Upper lobe of left lung (tissue), 6 donors: ENCODE results near the gene C10orf143. TPM values are rescaled to one million over a fixed set of nuclear protein-coding genes. Genes with fewer than 3 reads are reported as not detected.

ENCODE experiments used
- ATAC-seq, 2 donors: fragments of 200-7000 bp; cut with Tn5 transposase; one replicate each; pipeline ENCODE4 v1.9.1; 2022; ENCODE audit warnings: mild to moderate bottlenecking in 2 of 2, moderate library complexity in 2 of 2; ENCODE audit not compliant: low FRiP score in 2 of 2
- DNase-seq, 2 donors: peaks; one replicate each; pipeline ENCODE4 v3.0.0-alpha.2; 2019 to 2020
- H3K27ac ChIP-seq, 4 donors: fragments of 200-600 bp; sonication (generic); one replicate each; pipeline ENCODE4 v1.5.1; 2016 to 2019
- H3K27me3 ChIP-seq, 4 donors: fragments of 200-600 bp; sonication (generic); one replicate each; pipeline ENCODE4 v1.5.1; 2017 to 2019
- H3K36me3 ChIP-seq, 4 donors: fragments of 200-600 bp; sonication (generic); one replicate each; pipeline ENCODE4 v1.5.1; 2016 to 2019
- H3K4me1 ChIP-seq, 4 donors: fragments of 200-600 bp; sonication (generic); one replicate each; pipeline ENCODE4 v1.5.1; 2018 to 2019
- H3K4me3 ChIP-seq, 4 donors: fragments of 200-600 bp; sonication (generic); one replicate each; pipeline ENCODE4 v1.5.1; 2017 to 2019; ENCODE audit warnings: mild to moderate bottlenecking in 2 of 4, moderate library complexity in 1 of 4
- H3K9me3 ChIP-seq, 4 donors: fragments of 200-600 bp; sonication (generic); one replicate each; pipeline ENCODE4 v1.5.1; 2018 to 2019
- EP300 ChIP-seq, 4 donors: sonication (generic); formaldehyde crosslinking; IDR thresholded peaks; one replicate each; pipeline ENCODE4 v1.5.1; 2017; ENCODE audit warnings: antibody characterized with exemption in 4 of 4, control low read depth in 2 of 4
- POLR2A ChIP-seq, 4 donors: fragments of 450-650 bp; IDR thresholded peaks; one replicate each; pipeline ENCODE4 v1.5.1; 2016 to 2017; ENCODE audit warnings: antibody characterized with exemption in 4 of 4, mild to moderate bottlenecking in 2 of 4
- POLR2AphosphoS5 ChIP-seq, 2 donors: sonication (generic); formaldehyde crosslinking; IDR thresholded peaks; one replicate each; pipeline ENCODE4 v1.5.1; 2017; ENCODE audit warnings: antibody characterized with exemption in 2 of 2
- WGBS, 2 donors: methylation state at CpG; one replicate each; pipeline ENCODE4 v1.1.5; 2017 to 2018; 5-methylcytosine and 5-hydroxymethylcytosine counted together
- total RNA-seq, 6 donors: library from RNA; depleted of rRNA in 4 of 6; stranded (reverse); fragments of >200 nt in 4 of 6; gene quantifications; one replicate each; pipeline versions ENCODE4 v1.1.0 to v1.2.1, GENCODE V29; 2016 to 2021
- TF ChIP-seq, protein P1 (sequence below), 6 experiments: fragments of 450-650 bp in 4 of 6; fragments of 200-600 bp in 2 of 6; sonication (generic) in 2 of 6; IDR thresholded peaks; one replicate each; pipeline ENCODE4 v1.5.1; 2016 to 2019; ENCODE audit warnings: antibody characterized with exemption in 6 of 6
- donor health status: DM: no; HTN: no; CAD: no; lungs with moderate emphysema.
- donor health status: DM: no; HTN: yes; CAD: no; lungs with severe emphysema.

C10orf143 gene
- total RNA-seq, 6 donors from 2014 or later, result 0.55 to 6.0 (median 4.4) TPM; not detected in 1

DNA sequence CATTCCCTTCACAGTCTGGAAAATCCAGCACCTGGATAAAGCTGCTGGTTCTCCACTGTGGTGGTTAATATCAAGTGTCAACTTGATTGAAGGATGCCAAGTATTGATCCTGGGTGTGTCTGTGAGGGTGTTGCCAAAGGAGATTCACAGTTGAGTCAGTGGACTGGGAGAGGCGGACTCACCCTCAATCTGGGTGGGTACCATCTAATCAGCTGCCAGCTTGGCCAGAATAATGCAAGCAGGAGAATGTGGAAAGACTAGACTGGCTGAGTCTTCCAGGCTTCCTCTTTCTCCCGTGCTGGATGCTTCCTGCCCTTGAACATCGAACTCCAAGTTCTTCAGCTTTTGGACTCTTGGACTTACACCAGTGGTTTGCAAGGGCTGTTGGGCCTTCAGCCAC is 48.4 kb downstream of the C10orf143 start:
- no peaks in the 10 kb centered on the region for H3K9me3 ChIP-seq
- H3K4me3 ChIP-seq, result no peak overlapping the region
- no peak for ATAC-seq
- DNase-seq, result no peak
- peaks cover 0 to 6% (median 0%) of the 10 kb centered on the region in 4 donors for H3K36me3 ChIP-seq
- TF ChIP-seq, protein P1, sequence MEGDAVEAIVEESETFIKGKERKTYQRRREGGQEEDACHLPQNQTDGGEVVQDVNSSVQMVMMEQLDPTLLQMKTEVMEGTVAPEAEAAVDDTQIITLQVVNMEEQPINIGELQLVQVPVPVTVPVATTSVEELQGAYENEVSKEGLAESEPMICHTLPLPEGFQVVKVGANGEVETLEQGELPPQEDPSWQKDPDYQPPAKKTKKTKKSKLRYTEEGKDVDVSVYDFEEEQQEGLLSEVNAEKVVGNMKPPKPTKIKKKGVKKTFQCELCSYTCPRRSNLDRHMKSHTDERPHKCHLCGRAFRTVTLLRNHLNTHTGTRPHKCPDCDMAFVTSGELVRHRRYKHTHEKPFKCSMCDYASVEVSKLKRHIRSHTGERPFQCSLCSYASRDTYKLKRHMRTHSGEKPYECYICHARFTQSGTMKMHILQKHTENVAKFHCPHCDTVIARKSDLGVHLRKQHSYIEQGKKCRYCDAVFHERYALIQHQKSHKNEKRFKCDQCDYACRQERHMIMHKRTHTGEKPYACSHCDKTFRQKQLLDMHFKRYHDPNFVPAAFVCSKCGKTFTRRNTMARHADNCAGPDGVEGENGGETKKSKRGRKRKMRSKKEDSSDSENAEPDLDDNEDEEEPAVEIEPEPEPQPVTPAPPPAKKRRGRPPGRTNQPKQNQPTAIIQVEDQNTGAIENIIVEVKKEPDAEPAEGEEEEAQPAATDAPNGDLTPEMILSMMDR (IDR thresholded peaks at IDR 0.05), result no peak
- TF ChIP-seq EP300 (IDR thresholded peaks at IDR 0.05) (no peak), POLR2A (IDR thresholded peaks at IDR 0.05) (no peak), POLR2AphosphoS5 (IDR thresholded peaks at IDR 0.05) (no peak)
- no peaks in the 10 kb centered on the region for H3K4me1 ChIP-seq
- H3K27ac ChIP-seq, result no peak overlapping the region
- 73 to 77% methylated on average over 3 of the region's 3 CpGs for WGBS, 2 donors
- H3K27me3 ChIP-seq, result no peaks in the 10 kb centered on the region

DNA sequence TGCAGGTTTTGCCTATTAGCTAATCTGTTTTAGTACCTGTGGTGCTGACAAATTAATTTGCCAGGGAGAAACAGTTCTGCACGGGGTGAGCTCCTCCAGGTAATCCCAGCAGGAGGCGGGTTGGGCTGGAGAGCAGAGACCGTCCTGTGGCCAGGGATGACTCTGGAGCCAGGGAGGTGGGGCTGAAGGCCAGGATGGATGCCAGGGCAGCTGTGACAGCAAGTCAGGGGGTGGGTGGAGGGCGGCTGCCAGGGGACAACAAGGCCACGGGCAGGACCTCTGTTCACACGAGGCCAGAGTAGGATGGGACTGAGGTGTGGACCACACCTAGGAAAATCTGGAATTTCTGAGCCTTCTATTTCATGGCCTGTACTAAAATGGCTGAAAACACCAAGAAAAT is 48.9 kb downstream of the C10orf143 start:
- no peak for DNase-seq
- no peak overlapping the region for H3K4me3 ChIP-seq
- no peak for ATAC-seq
- H3K36me3 ChIP-seq, result peaks cover 0 to 6% (median 0%) of the 10 kb centered on the region in 4 donors
- no peak overlapping the region for H3K27ac ChIP-seq
- H3K9me3 ChIP-seq, result no peaks in the 10 kb centered on the region
- no peaks in the 10 kb centered on the region for H3K27me3 ChIP-seq
- 86 to 93% methylated on average over 6 of the region's 6 CpGs for WGBS, 2 donors
- H3K4me1 ChIP-seq, result no peaks in the 10 kb centered on the region
- TF ChIP-seq POLR2AphosphoS5 (IDR thresholded peaks at IDR 0.05) (no peak), EP300 (IDR thresholded peaks at IDR 0.05) (no peak), POLR2A (IDR thresholded peaks at IDR 0.05) (no peak)
- TF ChIP-seq, protein P1 (IDR thresholded peaks at IDR 0.05), result no peak

GRCh38 chr10:130054021-130054420 is 56.6 kb downstream of the C10orf143 start:
- Histone ChIP-seq H3K27ac (no peak overlapping the region), H3K4me1 (no peaks in the 10 kb centered on the region), H3K9me3 (peaks cover 0 to 5% (median 1%) of the 10 kb centered on the region in 4 donors), H3K4me3 (no peak overlapping the region), H3K27me3 (no peaks in the 10 kb centered on the region), H3K36me3 (no peaks in the 10 kb centered on the region)
- no peak for TF ChIP-seq POLR2A (IDR thresholded peaks at IDR 0.05)
- no peak for TF ChIP-seq POLR2AphosphoS5 (IDR thresholded peaks at IDR 0.05)
- TF ChIP-seq, protein P1 (IDR thresholded peaks at IDR 0.05), result no peak
- no peak for TF ChIP-seq EP300 (IDR thresholded peaks at IDR 0.05)
- ATAC-seq, result no peak
- DNase-seq, result no peak
- 88 to 90% methylated on average over 3 of the region's 3 CpGs for WGBS, 2 donors

DNA sequence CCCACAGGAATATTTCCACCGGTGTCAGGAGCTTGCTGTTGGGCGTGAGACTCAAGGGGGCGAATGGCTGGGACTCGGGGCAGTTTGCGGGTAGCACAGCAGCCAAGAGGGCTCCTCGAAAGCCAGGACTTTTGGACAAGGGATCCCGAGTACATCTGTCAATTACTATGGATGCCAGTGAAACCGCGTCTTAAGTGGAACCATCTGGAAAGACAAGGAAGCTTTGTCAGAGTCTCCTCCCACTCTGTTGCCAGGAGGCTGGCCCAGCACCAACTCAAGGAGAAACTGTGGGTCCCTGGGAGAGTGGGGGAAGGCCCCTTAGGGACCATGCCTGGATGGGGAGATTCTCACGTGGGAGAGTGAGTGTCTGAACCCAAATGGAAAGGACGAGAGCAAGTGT is 57.1 kb downstream of the C10orf143 start:
- Histone ChIP-seq H3K36me3 (no peaks in the 10 kb centered on the region), H3K4me3 (no peak overlapping the region), H3K27ac (no peak overlapping the region), H3K4me1 (no peaks in the 10 kb centered on the region), H3K27me3 (no peaks in the 10 kb centered on the region), H3K9me3 (peaks cover 0 to 5% (median 1%) of the 10 kb centered on the region in 4 donors)
- ATAC-seq (no peak), DNase-seq (no peak)
- WGBS, 2 donors, result 87 to 88% methylated on average over 11 of the region's 11 CpGs
- TF ChIP-seq POLR2AphosphoS5 (IDR thresholded peaks at IDR 0.05) (no peak), POLR2A (IDR thresholded peaks at IDR 0.05) (no peak), EP300 (IDR thresholded peaks at IDR 0.05) (no peak)
- TF ChIP-seq, protein P1 (IDR thresholded peaks at IDR 0.05), result no peak

- 86 to 90% methylated on average over 6 to 8 of the region's 9 CpGs for WGBS, 2 donors
- no peaks in the 10 kb centered on the region for H3K27me3 ChIP-seq
- DNase-seq (no peak), ATAC-seq (no peak)
- H3K9me3 ChIP-seq, result peaks cover 0 to 5% (median 1%) of the 10 kb centered on the region in 4 donors
- H3K27ac ChIP-seq, result no peak overlapping the region
- no peaks in the 10 kb centered on the region for H3K36me3 ChIP-seq
- TF ChIP-seq POLR2AphosphoS5 (IDR thresholded peaks at IDR 0.05) (no peak), POLR2A (IDR thresholded peaks at IDR 0.05) (no peak), EP300 (IDR thresholded peaks at IDR 0.05) (no peak)
- TF ChIP-seq, protein P1 (IDR thresholded peaks at IDR 0.05), result no peak
- no peak overlapping the region for H3K4me3 ChIP-seq
- H3K4me1 ChIP-seq, result no peaks in the 10 kb centered on the region
Measured at GRCh38 chr10:130052193-130052592, 58.4 kb downstream of the C10orf143 start.
